Stimulated activated naive CD8-positive, alpha-beta T cell treated with anti-CD3 and anti-CD28 coated beads, Interleukin-15, Interleukin-2, amounts not matched to agents 100 ng/mL and 50 ng/mL, for 24 hours (primary cell): ENCODE measurements around the gene DOCK2.

Experiments used
- H3K27ac Mint-ChIP-seq: one replicate; pipeline ENCODE4 v1.8.0; 2021; ENCODE audit warnings: mild to moderate bottlenecking, mixed read lengths
- H3K27me3 Mint-ChIP-seq: one replicate; pipeline ENCODE4 v1.8.0; 2021; ENCODE audit warnings: mixed read lengths
- H3K36me3 Mint-ChIP-seq: one replicate; pipeline ENCODE4 v1.8.0; 2021; ENCODE audit warnings: low read depth, mixed read lengths
- H3K4me1 Mint-ChIP-seq: one replicate; pipeline ENCODE4 v1.8.0; 2021; ENCODE audit warnings: low read depth, mixed read lengths
- H3K4me3 Mint-ChIP-seq: one replicate; pipeline ENCODE4 v1.8.0; 2021; ENCODE audit warnings: mild to moderate bottlenecking, mixed read lengths
- H3K9me3 Mint-ChIP-seq: one replicate; pipeline ENCODE4 v1.8.0; 2021; ENCODE audit warnings: mixed read lengths

DOCK2 gene

GRCh38 chr5:170104299-170104698 is 467.2 kb downstream of the DOCK2 start:
- H3K4me1 Mint-ChIP-seq: no peaks in the 10 kb centered on the region
- no peaks in the 10 kb centered on the region for H3K9me3 Mint-ChIP-seq
- H3K27ac Mint-ChIP-seq: no peak overlapping the region
- no peak overlapping the region for H3K4me3 Mint-ChIP-seq
- peaks cover 13% of the 10 kb centered on the region for H3K27me3 Mint-ChIP-seq
- H3K36me3 Mint-ChIP-seq: no peaks in the 10 kb centered on the region

GRCh38 chr5:170104710-170105109 is 467.6 kb downstream of the DOCK2 start:
- H3K27me3 Mint-ChIP-seq: peaks cover 13% of the 10 kb centered on the region
- no peaks in the 10 kb centered on the region for H3K4me1 Mint-ChIP-seq
- no peak overlapping the region for H3K27ac Mint-ChIP-seq
- no peaks in the 10 kb centered on the region for H3K9me3 Mint-ChIP-seq
- no peak overlapping the region for H3K4me3 Mint-ChIP-seq
- no peaks in the 10 kb centered on the region for H3K36me3 Mint-ChIP-seq

- Mint-ChIP-seq H3K36me3 (no peaks in the 10 kb centered on the region), H3K4me1 (no peaks in the 10 kb centered on the region), H3K9me3 (no peaks in the 10 kb centered on the region), H3K4me3 (no peak within 1 kb of the TSS), H3K27me3 (peaks cover 9% of the 10 kb centered on the region), H3K27ac (no peak within 1 kb of the TSS)
Measured at GRCh38 chr5:170105642-170106611, 468.9 kb downstream of the DOCK2 start, which contains the start of gene FOXI1. Gene FOXI1, plus strand, starts transcription at chr5:170105897. Its CDS starts 61 bp downstream, at chr5:170105958.

GRCh38 chr5:170107674-170108073 is 470.6 kb downstream of the DOCK2 start:
- Mint-ChIP-seq H3K4me3 (no peak overlapping the region), H3K9me3 (no peaks in the 10 kb centered on the region), H3K27me3 (peaks cover 9% of the 10 kb centered on the region), H3K36me3 (no peaks in the 10 kb centered on the region), H3K4me1 (no peaks in the 10 kb centered on the region), H3K27ac (no peak overlapping the region)

- Mint-ChIP-seq H3K9me3 (no peaks in the 10 kb centered on the region), H3K4me3 (no peak overlapping the region), H3K36me3 (no peaks in the 10 kb centered on the region), H3K4me1 (no peaks in the 10 kb centered on the region), H3K27ac (no peak overlapping the region), H3K27me3 (peaks cover 9% of the 10 kb centered on the region)
Measured at GRCh38 chr5:170108266-170108785, 471.3 kb downstream of the DOCK2 start.

GRCh38 chr5:170109059-170110031 is 472.3 kb downstream of the DOCK2 start:
- Mint-ChIP-seq H3K4me1 (no peaks in the 10 kb centered on the region), H3K9me3 (no peaks in the 10 kb centered on the region), H3K4me3 (no peak overlapping the region), H3K27me3 (peaks cover 9% of the 10 kb centered on the region), H3K36me3 (no peaks in the 10 kb centered on the region), H3K27ac (no peak overlapping the region)

GRCh38 chr5:170110403-170111087 is 473.5 kb downstream of the DOCK2 start:
- peaks cover 4% of the 10 kb centered on the region for H3K27me3 Mint-ChIP-seq
- no peak overlapping the region for H3K27ac Mint-ChIP-seq

GRCh38 chr5:170111088-170111785 is 474.2 kb downstream of the DOCK2 start:
- no peaks in the 10 kb centered on the region for H3K4me1 Mint-ChIP-seq
- H3K27ac Mint-ChIP-seq: no peak overlapping the region
- H3K4me3 Mint-ChIP-seq: no peak overlapping the region
- H3K27me3 Mint-ChIP-seq: peaks cover 3% of the 10 kb centered on the region
- H3K9me3 Mint-ChIP-seq: no peaks in the 10 kb centered on the region
- H3K36me3 Mint-ChIP-seq: no peaks in the 10 kb centered on the region

More at GRCh38 chr5:170110403-170111087, 473.5 kb downstream of the DOCK2 start:
- H3K36me3 Mint-ChIP-seq: no peaks in the 10 kb centered on the region
- H3K9me3 Mint-ChIP-seq: no peaks in the 10 kb centered on the region
- H3K4me1 Mint-ChIP-seq: no peaks in the 10 kb centered on the region
- H3K4me3 Mint-ChIP-seq: no peak overlapping the region

- no peaks in the 10 kb centered on the region for H3K36me3 Mint-ChIP-seq
- H3K4me3 Mint-ChIP-seq: no peak overlapping the region
- H3K9me3 Mint-ChIP-seq: no peaks in the 10 kb centered on the region
- H3K27me3 Mint-ChIP-seq: no peaks in the 10 kb centered on the region
- no peak overlapping the region for H3K27ac Mint-ChIP-seq
- H3K4me1 Mint-ChIP-seq: no peaks in the 10 kb centered on the region
Measured at GRCh38 chr5:170112876-170113521, 475.9 kb downstream of the DOCK2 start.

- H3K4me3 Mint-ChIP-seq: no peak overlapping the region
- no peak overlapping the region for H3K27ac Mint-ChIP-seq
- no peaks in the 10 kb centered on the region for H3K36me3 Mint-ChIP-seq
- no peaks in the 10 kb centered on the region for H3K9me3 Mint-ChIP-seq
- no peaks in the 10 kb centered on the region for H3K4me1 Mint-ChIP-seq
- no peaks in the 10 kb centered on the region for H3K27me3 Mint-ChIP-seq
Measured at GRCh38 chr5:170113522-170113900, 476.4 kb downstream of the DOCK2 start.

- H3K9me3 Mint-ChIP-seq: no peaks in the 10 kb centered on the region
- H3K36me3 Mint-ChIP-seq: no peaks in the 10 kb centered on the region
- H3K27ac Mint-ChIP-seq: no peak overlapping the region
- no peaks in the 10 kb centered on the region for H3K4me1 Mint-ChIP-seq
- no peaks in the 10 kb centered on the region for H3K27me3 Mint-ChIP-seq
- H3K4me3 Mint-ChIP-seq: no peak overlapping the region
Measured at GRCh38 chr5:170114271-170114670, 477.2 kb downstream of the DOCK2 start.

- H3K27me3 Mint-ChIP-seq: peaks cover 5% of the 10 kb centered on the region
Measured at GRCh38 chr5:170115925-170116324, 478.9 kb downstream of the DOCK2 start.

GRCh38 chr5:170117736-170118135 is 480.7 kb downstream of the DOCK2 start:
- Mint-ChIP-seq H3K4me1 (no peaks in the 10 kb centered on the region), H3K27me3 (peaks cover 5% of the 10 kb centered on the region), H3K36me3 (no peaks in the 10 kb centered on the region), H3K4me3 (no peak overlapping the region), H3K27ac (no peak overlapping the region), H3K9me3 (no peaks in the 10 kb centered on the region)

More at GRCh38 chr5:170115925-170116324, 478.9 kb downstream of the DOCK2 start:
- no peaks in the 10 kb centered on the region for H3K4me1 Mint-ChIP-seq
- no peak overlapping the region for H3K4me3 Mint-ChIP-seq
- no peak overlapping the region for H3K27ac Mint-ChIP-seq
- no peaks in the 10 kb centered on the region for H3K9me3 Mint-ChIP-seq
- no peaks in the 10 kb centered on the region for H3K36me3 Mint-ChIP-seq
